WTC11 (cell line): ENCODE results near the gene AFF3. TPM values are rescaled to one million over a fixed set of nuclear protein-coding genes. Genes with fewer than 3 reads are reported as not detected.

Source experiments
- ATAC-seq: fragments of 200-7000 bp; cut with Tn5 transposase; 2 replicates; pipeline ENCODE4 v1.10.0; 2021; ENCODE audit warnings: mild to moderate bottlenecking, moderate library complexity
- CTCF ChIA-PET: fragments of 300-600 bp; sonication (Branson Sonifier 250); formaldehyde crosslinking; loops from one replicate; lab custom pipeline; 2021; ENCODE audit warnings: antibody characterized with exemption; lab: Charles Lee
- POLR2A ChIA-PET: fragments of 350-600 bp; sonication (Branson Sonifier 250); formaldehyde crosslinking; loops from one replicate; lab custom pipeline; 2021; ENCODE audit warnings: antibody characterized with exemption; lab: Charles Lee
- DNase-seq: peaks from one replicate; pipeline ENCODE4 v3.0.0; 2021; ENCODE audit warnings: low spot score
- H3K27ac Mint-ChIP-seq: 2 replicates; pipeline ENCODE4 v1.8.0; 2021; ENCODE audit warnings: mixed read lengths
- H3K27me3 Mint-ChIP-seq: 2 replicates; pipeline ENCODE4 v1.8.0; 2021; ENCODE audit warnings: low read depth, mild to moderate bottlenecking, moderate library complexity, mixed read lengths
- H3K36me3 Mint-ChIP-seq: 2 replicates; pipeline ENCODE4 v1.8.0; 2021; ENCODE audit warnings: mixed read lengths
- H3K4me1 Mint-ChIP-seq: 2 replicates; pipeline ENCODE4 v1.8.0; 2022; ENCODE audit warnings: mixed read lengths
- H3K4me3 Mint-ChIP-seq: 2 replicates; pipeline ENCODE4 v1.8.0; 2021; ENCODE audit warnings: mild to moderate bottlenecking, moderate library complexity, mixed read lengths
- H3K9me3 Mint-ChIP-seq: 2 replicates; pipeline ENCODE4 v1.8.0; 2021; ENCODE audit warnings: mixed read lengths
- AFF4 ChIP-seq: sonication (generic); formaldehyde crosslinking; IDR thresholded peaks from 2 replicates; pipeline ENCODE4 v1.8.1; 2023; ENCODE audit warnings: mild to moderate bottlenecking, missing genetic modification reagents, borderline replicate concordance
- ERG ChIP-seq: fragments of 250-450 bp; sonication (Bioruptor Pico); IDR thresholded peaks from 2 replicates; pipeline ENCODE4 v1.8.0; 2021; ENCODE audit warnings: mild to moderate bottlenecking
- ETV6 ChIP-seq: sonication (generic); formaldehyde crosslinking; IDR thresholded peaks from 2 replicates; pipeline ENCODE4 v1.8.1; 2022; ENCODE audit warnings: mild to moderate bottlenecking, missing genetic modification reagents
- FOXJ3 ChIP-seq: sonication (generic); formaldehyde crosslinking; IDR thresholded peaks from 2 replicates; pipeline ENCODE4 v1.9.0; 2021; ENCODE audit warnings: missing genetic modification reagents, mild to moderate bottlenecking, borderline replicate concordance
- GABPB1 ChIP-seq: sonication (generic); formaldehyde crosslinking; IDR thresholded peaks from 2 replicates; pipeline ENCODE4 v1.8.1; 2023; ENCODE audit warnings: mild to moderate bottlenecking, missing genetic modification reagents
- HMGA2 ChIP-seq: fragments of 250-450 bp; sonication (Bioruptor Pico); IDR thresholded peaks from 2 replicates; pipeline ENCODE4 v1.4.0; 2021; ENCODE audit warnings: mild to moderate bottlenecking, moderate library complexity
- KAT7 ChIP-seq: sonication (generic); formaldehyde crosslinking; IDR thresholded peaks from 2 replicates; pipeline ENCODE4 v1.8.1; 2023; ENCODE audit warnings: missing genetic modification reagents, mild to moderate bottlenecking, borderline replicate concordance
- MLX ChIP-seq: sonication (generic); formaldehyde crosslinking; IDR thresholded peaks from 2 replicates; pipeline ENCODE4 v1.8.1; 2023; ENCODE audit warnings: mild to moderate bottlenecking, missing genetic modification reagents, moderate library complexity
- NR1H2 ChIP-seq: sonication (generic); formaldehyde crosslinking; IDR thresholded peaks from 2 replicates; pipeline ENCODE4 v1.9.0; 2021; ENCODE audit warnings: mild to moderate bottlenecking, moderate library complexity, missing genetic modification reagents
- PRRX2 ChIP-seq: fragments of 250-450 bp; sonication (Bioruptor Pico); IDR thresholded peaks from 2 replicates; pipeline ENCODE4 v1.8.0; 2021; ENCODE audit warnings: mild to moderate bottlenecking
- RELA ChIP-seq: sonication (generic); formaldehyde crosslinking; IDR thresholded peaks from 2 replicates; pipeline ENCODE4 v1.8.1; 2022; ENCODE audit warnings: missing genetic modification reagents, mild to moderate bottlenecking, borderline replicate concordance
- SMAD3 ChIP-seq: sonication (generic); formaldehyde crosslinking; IDR thresholded peaks from 2 replicates; pipeline ENCODE4 v1.8.0; 2022; ENCODE audit warnings: missing genetic modification reagents, mild to moderate bottlenecking, borderline replicate concordance
- STAT6 ChIP-seq: sonication (generic); formaldehyde crosslinking; conservative IDR thresholded peaks from 2 replicates; pipeline ENCODE4 v1.8.1; 2023; ENCODE audit warnings: mild to moderate bottlenecking, low read depth, missing genetic modification reagents, moderate library complexity
- USF1 ChIP-seq: sonication (generic); formaldehyde crosslinking; IDR thresholded peaks from 2 replicates; pipeline ENCODE4 v1.8.0; 2022; ENCODE audit warnings: mild to moderate bottlenecking, missing genetic modification reagents
- USF2 ChIP-seq: sonication (generic); formaldehyde crosslinking; IDR thresholded peaks from 2 replicates; pipeline ENCODE4 v1.8.1; 2023; ENCODE audit warnings: mild to moderate bottlenecking, missing genetic modification reagents, moderate library complexity
- ZNF232 ChIP-seq: sonication (generic); formaldehyde crosslinking; IDR thresholded peaks from 2 replicates; pipeline ENCODE4 v1.8.0; 2022; ENCODE audit warnings: mild to moderate bottlenecking, missing genetic modification reagents
- ZNF263 ChIP-seq: sonication (generic); formaldehyde crosslinking; IDR thresholded peaks from 2 replicates; pipeline ENCODE4 v1.8.1; 2022; ENCODE audit warnings: low read depth, mild to moderate bottlenecking, moderate library complexity, missing genetic modification reagents
- ZNF423 ChIP-seq: fragments of 250-450 bp; sonication (Bioruptor Pico); IDR thresholded peaks from 2 replicates; pipeline ENCODE4 v2.1.2; 2022; ENCODE audit warnings: mild to moderate bottlenecking, moderate library complexity
- ZNF671 ChIP-seq: fragments of 250-450 bp; sonication (Bioruptor Pico); IDR thresholded peaks from 2 replicates; pipeline ENCODE4 v1.8.0; 2021; ENCODE audit warnings: mild to moderate bottlenecking
- total RNA-seq: library from RNA; stranded (reverse); gene quantifications from 3 replicates; pipeline ENCODE4 v1.2.3, GENCODE V29; 2021

The AFF3 gene
- total RNA-seq, 1 experiment from 2014 or later = 1.2 TPM

- TF ChIP-seq NR1H2 (no peak), GABPB1 (no peak), MLX (CRISPR knock-in tag) (no peak), HMGA2 (CRISPR knock-in tag) (no peak), FOXJ3 (no peak), KAT7 (CRISPR knock-in tag) (no peak), STAT6 (CRISPR knock-in tag) (no peak), ERG (CRISPR knock-in tag) (no peak), ZNF232 (CRISPR knock-in tag) (no peak), SMAD3 (CRISPR knock-in tag) (no peak), USF1 (CRISPR knock-in tag) (no peak), ZNF671 (no peak), PRRX2 (CRISPR knock-in tag) (no peak), ZNF423 (CRISPR knock-in tag) (no peak), ZNF263 (no peak), USF2 (CRISPR knock-in tag) (no peak), RELA (CRISPR knock-in tag) (no peak), AFF4 (no peak), ETV6 (CRISPR knock-in tag) (no peak)
- ATAC-seq (no peak), DNase-seq (no peak)
- Mint-ChIP-seq H3K27ac (no peak overlapping the region), H3K36me3 (no peaks in the 10 kb centered on the region), H3K4me3 (no peak overlapping the region), H3K4me1 (peaks cover 23% of the 10 kb centered on the region), H3K9me3 (no peaks in the 10 kb centered on the region), H3K27me3 (no peaks in the 10 kb centered on the region)
- ChIA-PET POLR2A (no interaction called here), CTCF (interaction anchor here (0.6 to 2.8 kb wide), 8 partner anchors 12 to 936 kb away, joined by 3 to 12 read pairs (median 4); no protein-coding TSS in a partner anchor)
Measured at GRCh38 chr2:99571533-99571932, 570.9 kb downstream of the AFF3 start.
